ENCODE data around the gene INF2. TPM values are rescaled to one million over a fixed set of nuclear protein-coding genes. Genes with fewer than 3 reads are reported as not detected.

The INF2 gene
- total and polyA plus RNA-seq, 2 donors (not counting 3 experiments of a cell fraction or from before 2014, with no cell fraction given), result 55.3 to 124 TPM

- ChIA-PET POLR2A (no interaction called here), CTCF (no interaction called here)
- Histone ChIP-seq H4K20me1 (replicated peaks; ENCODE audit: control insufficient read depth, extremely low read depth, insufficient read depth, low read length) (no peaks in the 10 kb centered on the region), H3K36me3 (ENCODE audit: control insufficient read depth in 2 of 2, extremely low read depth in 1 of 2, insufficient read depth in 2 of 2, low read length in 2 of 2) (peaks cover 10 to 39% of the 10 kb centered on the region in 2 experiments), H3K27me3 (ENCODE audit: control insufficient read depth in 2 of 2, insufficient read depth in 2 of 2, low read length in 2 of 2) (no peaks in the 10 kb centered on the region), H3K9ac (replicated peaks; ENCODE audit: extremely low read depth, insufficient read depth, low read length) (no peak overlapping the region), H3K27ac (ENCODE audit: insufficient read depth, low read depth, low read length) (no peak overlapping the region), H3K4me1 (ENCODE audit: control insufficient read depth, extremely low read depth, insufficient read depth, low read length) (no peaks in the 10 kb centered on the region), H3K79me2 (ENCODE audit: control insufficient read depth, insufficient read depth, low read length) (no peaks in the 10 kb centered on the region), H3K4me3 (replicated peaks in 1 of 3; ENCODE audit: insufficient read depth in 1 of 3, low read depth in 1 of 3, low read length in 3 of 3) (no peak overlapping the region), H2AFZ (ENCODE audit: low read depth, low read length) (no peak overlapping the region), H3K9me3 (replicated peaks; ENCODE audit: control insufficient read depth, insufficient read depth, low read length) (no peaks in the 10 kb centered on the region), H3K4me2 (ENCODE audit: insufficient read depth, low read length) (no peak overlapping the region), H3K9me1 (replicated peaks; ENCODE audit: control insufficient read depth, extremely low read depth, insufficient read depth, low read length) (no peaks in the 10 kb centered on the region)
- DNase-seq (ENCODE audit: low read depth, low spot score), result no peak
- no peak for FAIRE-seq
- dilution Hi-C loops (cut with MboI; ENCODE audit: extremely low pct_ligation_motif_present, low sequenced_read_pairs), result no loop called here
- TF ChIP-seq JUN (IDR thresholded peaks at IDR 0.05; ENCODE audit: borderline replicate concordance, insufficient read depth, insufficient read length, low read depth) (no peak), FOS (IDR thresholded peaks at IDR 0.05; ENCODE audit: borderline replicate concordance, insufficient read depth, low read length) (no peak), POLR2AphosphoS5 (IDR thresholded peaks at IDR 0.05; ENCODE audit: insufficient read depth, low read depth, low read length) (no peak), GATA2 (IDR thresholded peaks at IDR 0.05; ENCODE audit: insufficient read depth, insufficient read length, low read depth, low read length) (no peak), EZH2 (IDR thresholded peaks at IDR 0.05; ENCODE audit: borderline replicate concordance, low read depth, low read length, severe bottlenecking) (no peak)
- TF ChIP-seq, protein P1, sequence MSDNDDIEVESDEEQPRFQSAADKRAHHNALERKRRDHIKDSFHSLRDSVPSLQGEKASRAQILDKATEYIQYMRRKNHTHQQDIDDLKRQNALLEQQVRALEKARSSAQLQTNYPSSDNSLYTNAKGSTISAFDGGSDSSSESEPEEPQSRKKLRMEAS (IDR thresholded peaks at IDR 0.05; ENCODE audit: insufficient read depth, insufficient read length), result no peak
- no TSS peak for BruUV-seq (replicated peaks)
- intact Hi-C loops (cut with micrococcal nuclease), result no loop called here
These were observed 28.2 kb downstream of the INF2 start for GRCh38 chr14:104717646-104718045.

DNA sequence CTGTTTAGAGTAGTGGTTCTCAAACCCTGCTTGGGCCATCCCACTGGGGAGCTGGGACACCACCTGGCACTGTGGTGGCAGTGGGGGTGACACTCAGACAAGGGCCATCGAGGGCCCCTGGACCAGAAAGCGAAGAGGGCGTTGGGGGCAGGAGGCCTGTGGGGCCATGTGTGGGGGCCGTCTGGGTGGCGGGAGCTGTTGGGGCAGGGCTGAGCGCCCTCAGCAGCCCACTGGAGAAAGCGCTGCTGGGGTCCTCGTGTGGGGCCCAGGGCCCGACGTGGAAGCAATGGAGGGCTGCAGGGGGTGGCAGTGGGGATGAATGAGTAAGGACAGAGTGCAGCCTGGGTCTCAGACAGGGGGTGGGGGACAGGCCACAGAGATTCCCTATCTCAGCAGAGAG lies 28.7 kb downstream of the INF2 start:
- TF ChIP-seq EZH2 (IDR thresholded peaks at IDR 0.05; ENCODE audit: borderline replicate concordance, low read depth, low read length, severe bottlenecking) (no peak), MYC (IDR thresholded peaks at IDR 0.05; ENCODE audit: low read depth, low read length) (no peak), JUN (IDR thresholded peaks at IDR 0.05; ENCODE audit: borderline replicate concordance, insufficient read depth, insufficient read length, low read depth) (no peak), POLR2A (IDR thresholded peaks at IDR 0.05; ENCODE audit: low read depth, low read length) (no peak), CTCF (IDR thresholded peaks at IDR 0.05; ENCODE audit: extremely low read depth in 1 of 2, insufficient read depth in 1 of 2, low read depth in 1 of 2, low read length in 2 of 2) (no peak), POLR2AphosphoS5 (IDR thresholded peaks at IDR 0.05; ENCODE audit: insufficient read depth, low read depth, low read length) (no peak)
- Histone ChIP-seq H3K4me3 (replicated peaks in 1 of 3; ENCODE audit: insufficient read depth in 1 of 3, low read depth in 1 of 3, low read length in 3 of 3) (no peak overlapping the region), H3K27me3 (ENCODE audit: control insufficient read depth in 2 of 2, insufficient read depth in 2 of 2, low read length in 2 of 2) (no peaks in the 10 kb centered on the region), H3K4me2 (ENCODE audit: insufficient read depth, low read length) (no peak overlapping the region), H3K27ac (ENCODE audit: insufficient read depth, low read depth, low read length) (no peak overlapping the region), H3K36me3 (ENCODE audit: control insufficient read depth in 2 of 2, extremely low read depth in 1 of 2, insufficient read depth in 2 of 2, low read length in 2 of 2) (peaks cover 8 to 34% of the 10 kb centered on the region in 2 experiments), H3K9me3 (replicated peaks; ENCODE audit: control insufficient read depth, insufficient read depth, low read length) (no peaks in the 10 kb centered on the region), H2AFZ (ENCODE audit: low read depth, low read length) (no peak overlapping the region), H3K9ac (replicated peaks; ENCODE audit: extremely low read depth, insufficient read depth, low read length) (no peak overlapping the region), H3K79me2 (ENCODE audit: control insufficient read depth, insufficient read depth, low read length) (no peaks in the 10 kb centered on the region), H3K9me1 (replicated peaks; ENCODE audit: control insufficient read depth, extremely low read depth, insufficient read depth, low read length) (no peaks in the 10 kb centered on the region), H3K4me1 (ENCODE audit: control insufficient read depth, extremely low read depth, insufficient read depth, low read length) (no peaks in the 10 kb centered on the region), H4K20me1 (replicated peaks; ENCODE audit: control insufficient read depth, extremely low read depth, insufficient read depth, low read length) (no peaks in the 10 kb centered on the region)
- ChIA-PET POLR2A (no interaction called here), CTCF (no interaction called here)
- intact Hi-C loops (cut with micrococcal nuclease) (no loop called here), dilution Hi-C loops (cut with MboI; ENCODE audit: extremely low pct_ligation_motif_present, low sequenced_read_pairs) (no loop called here)
- FAIRE-seq, result no peak
- no TSS peak for BruUV-seq (replicated peaks)
- DNase-seq (ENCODE audit: low read depth, low spot score), result no peak

All from endothelial cell of umbilical vein (primary cell).